SW 1271 (cell line): ENCODE measurements around the gene HHAT.

ENCODE experiments used
- DNase-seq, 2 experiments: peaks; one replicate each; lab custom pipeline; 2025; lab: John Stamatoyannopoulos, UW

HHAT gene

GRCh38 chr1:210359255-210359654, 30.6 kb downstream of the HHAT start:
- no peak for DNase-seq

GRCh38 chr1:210360852-210361477, 32.3 kb downstream of the HHAT start:
- DNase-seq, result peak in 1 of 2 experiments; percentile 25

- DNase-seq, result no peak
Observed at GRCh38 chr1:210361665-210362064, 33.0 kb downstream of the HHAT start.

GRCh38 chr1:210362526-210362925, 33.8 kb downstream of the HHAT start:
- DNase-seq, result no peak

GRCh38 chr1:210363119-210363518, 34.4 kb downstream of the HHAT start:
- DNase-seq, result no peak

- no peak for DNase-seq
Observed at GRCh38 chr1:210364479-210364878, 35.8 kb downstream of the HHAT start.

- no peak for DNase-seq
Observed at GRCh38 chr1:210366767-210367166, 38.1 kb downstream of the HHAT start.

- no peak for DNase-seq
Observed at GRCh38 chr1:210367566-210367965, 38.9 kb downstream of the HHAT start.

- no peak for DNase-seq
Observed at GRCh38 chr1:210369425-210369824, 40.7 kb downstream of the HHAT start.

GRCh38 chr1:210371916-210372315, 43.2 kb downstream of the HHAT start:
- DNase-seq, result peak in 1 of 2 experiments; percentile 5

- DNase-seq, result peak in 1 of 2 experiments; percentile 54
Observed at GRCh38 chr1:210372491-210372890, 43.8 kb downstream of the HHAT start.

GRCh38 chr1:210372931-210373627, 44.4 kb downstream of the HHAT start:
- DNase-seq, result peak; percentile 79 to 87

GRCh38 chr1:210373628-210373877, 44.9 kb downstream of the HHAT start:
- peak in 1 of 2 experiments; percentile 94 for DNase-seq

GRCh38 chr1:210373878-210374599, 45.3 kb downstream of the HHAT start:
- DNase-seq, result peak; percentile 79 to 94

GRCh38 chr1:210374600-210374953, 45.9 kb downstream of the HHAT start:
- DNase-seq, result no peak

- no peak for DNase-seq
Observed at GRCh38 chr1:210376836-210377372, 48.2 kb downstream of the HHAT start.

GRCh38 chr1:210377731-210378333, 49.1 kb downstream of the HHAT start:
- DNase-seq, result no peak

- no peak for DNase-seq
Observed at GRCh38 chr1:210378736-210379135, 50.0 kb downstream of the HHAT start.

- DNase-seq, result no peak
Observed at GRCh38 chr1:210381934-210382333, 53.2 kb downstream of the HHAT start.

- DNase-seq, result no peak
Observed at GRCh38 chr1:210384625-210385024, 55.9 kb downstream of the HHAT start.

GRCh38 chr1:210385228-210385627, 56.5 kb downstream of the HHAT start:
- DNase-seq, result no peak

- DNase-seq, result no peak
Observed at GRCh38 chr1:210394281-210394821, 65.6 kb downstream of the HHAT start.
